ENCODE data around the gene MAST1. TPM values are rescaled to one million over a fixed set of nuclear protein-coding genes. Genes with fewer than 3 reads are reported as not detected.
A peak's percentile ranks its signal among the peaks of the same experiment; 100 is the strongest.

MAST1 gene
- total RNA-seq = not detected

DNA sequence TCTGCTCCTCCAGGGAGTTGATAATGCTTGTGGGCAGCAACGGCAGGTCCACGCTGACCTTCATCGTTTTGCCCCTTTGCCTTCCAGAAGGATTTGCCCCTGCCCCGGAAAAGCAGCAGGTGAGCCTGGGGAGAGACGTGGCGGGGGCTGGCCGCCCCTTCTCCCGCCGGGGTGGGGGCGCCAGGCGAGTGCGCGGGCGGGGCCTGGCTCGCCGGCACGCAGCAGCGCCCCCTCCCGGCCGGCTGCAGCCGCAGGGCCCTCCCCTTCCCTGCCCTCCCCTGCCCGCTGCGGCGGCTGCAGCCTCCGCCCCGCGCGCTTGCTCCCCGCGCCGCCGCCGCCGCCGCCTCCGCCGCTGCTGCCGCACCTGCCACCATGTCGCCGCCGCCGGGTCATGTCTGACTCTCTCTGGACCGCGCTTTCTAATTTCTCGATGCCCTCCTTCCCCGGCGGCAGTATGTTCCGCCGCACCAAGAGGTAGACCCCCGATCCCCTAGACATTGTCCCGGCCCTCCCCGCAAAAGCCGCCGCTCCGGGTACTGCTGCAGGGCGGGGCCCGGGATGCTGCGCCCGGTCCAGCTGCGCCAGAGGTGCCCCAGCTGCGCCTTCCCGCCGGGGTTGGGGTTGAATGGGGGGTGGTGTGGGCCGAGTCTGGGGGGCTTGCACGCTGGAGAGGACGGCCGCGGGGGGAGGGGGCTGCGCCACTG is at the start of gene MAST1:
Gene MAST1, plus strand, starts transcription at position 334 of the 704 bp plus-strand sequence. Its CDS starts 58 bp downstream, at position 392.
- Histone ChIP-seq H3K27ac (ENCODE audit: low read depth, low read length) (no peak within 1 kb of the TSS), H3K4me1 (ENCODE audit: control insufficient read depth in 3 of 3, insufficient read depth in 3 of 3, low read length in 3 of 3) (peaks cover 4 to 9% (median 5%) of the 10 kb centered on the region in 3 donors), H3K36me3 (ENCODE audit: control insufficient read depth in 3 of 3, insufficient read depth in 3 of 3, low read length in 3 of 3) (no peaks in the 10 kb centered on the region), H3K4me3 (ENCODE audit: low read length in 3 of 3) (no peak within 1 kb of the TSS), H3K27me3 (ENCODE audit: control insufficient read depth in 3 of 3, insufficient read depth in 3 of 3, low read length in 3 of 3) (peaks cover 86 to 92% (median 87%) of the 10 kb centered on the region in 3 donors), H3K9me3 (ENCODE audit: control insufficient read depth in 3 of 3, low read length in 3 of 3) (no peaks in the 10 kb centered on the region), H3K9ac (ENCODE audit: low read depth in 1 of 3, low read length in 3 of 3) (no peak within 1 kb of the TSS)

DNA sequence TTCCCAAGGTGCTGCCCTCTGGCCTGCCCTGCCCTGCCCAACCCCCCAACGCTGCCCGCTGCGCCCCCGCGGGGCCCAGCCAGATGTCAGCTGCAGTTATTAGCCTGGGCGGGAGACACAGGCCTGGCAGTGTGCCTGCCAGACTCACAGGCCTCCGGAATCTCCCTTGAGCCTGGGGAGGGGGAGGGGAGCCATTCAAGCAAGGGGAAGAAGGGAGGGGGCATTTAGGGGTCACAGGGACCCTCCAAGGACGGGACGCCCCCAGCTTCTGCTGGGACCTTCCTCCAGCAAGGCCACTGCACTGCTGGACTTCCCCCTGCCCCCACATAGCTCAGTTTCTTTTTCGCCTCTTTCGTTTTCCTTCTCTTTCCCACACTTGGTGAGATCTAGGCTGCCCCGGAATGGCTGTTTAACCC is 49.6 kb upstream of the MAST1 start:
- peaks cover 51 to 61% (median 60%) of the 10 kb centered on the region in 3 donors for H3K4me1 ChIP-seq (ENCODE audit: control insufficient read depth in 3 of 3, insufficient read depth in 3 of 3, low read length in 3 of 3)
- peaks cover 0 to 4% (median 0%) of the 10 kb centered on the region in 3 donors for H3K36me3 ChIP-seq (ENCODE audit: control insufficient read depth in 3 of 3, insufficient read depth in 3 of 3, low read length in 3 of 3)
- H3K9me3 ChIP-seq (ENCODE audit: control insufficient read depth in 3 of 3, low read length in 3 of 3) = no peaks in the 10 kb centered on the region
- peak overlapping the region; percentile 58 to 65 (median 59) for H3K4me3 ChIP-seq (ENCODE audit: low read length in 3 of 3)
- peak overlapping the region; percentile 73 to 99 (median 78) for H3K9ac ChIP-seq (ENCODE audit: low read depth in 1 of 3, low read length in 3 of 3)
- peak overlapping the region; percentile 99 for H3K27ac ChIP-seq (ENCODE audit: low read depth, low read length)
- H3K27me3 ChIP-seq (ENCODE audit: control insufficient read depth in 3 of 3, insufficient read depth in 3 of 3, low read length in 3 of 3) = no peaks in the 10 kb centered on the region

DNA sequence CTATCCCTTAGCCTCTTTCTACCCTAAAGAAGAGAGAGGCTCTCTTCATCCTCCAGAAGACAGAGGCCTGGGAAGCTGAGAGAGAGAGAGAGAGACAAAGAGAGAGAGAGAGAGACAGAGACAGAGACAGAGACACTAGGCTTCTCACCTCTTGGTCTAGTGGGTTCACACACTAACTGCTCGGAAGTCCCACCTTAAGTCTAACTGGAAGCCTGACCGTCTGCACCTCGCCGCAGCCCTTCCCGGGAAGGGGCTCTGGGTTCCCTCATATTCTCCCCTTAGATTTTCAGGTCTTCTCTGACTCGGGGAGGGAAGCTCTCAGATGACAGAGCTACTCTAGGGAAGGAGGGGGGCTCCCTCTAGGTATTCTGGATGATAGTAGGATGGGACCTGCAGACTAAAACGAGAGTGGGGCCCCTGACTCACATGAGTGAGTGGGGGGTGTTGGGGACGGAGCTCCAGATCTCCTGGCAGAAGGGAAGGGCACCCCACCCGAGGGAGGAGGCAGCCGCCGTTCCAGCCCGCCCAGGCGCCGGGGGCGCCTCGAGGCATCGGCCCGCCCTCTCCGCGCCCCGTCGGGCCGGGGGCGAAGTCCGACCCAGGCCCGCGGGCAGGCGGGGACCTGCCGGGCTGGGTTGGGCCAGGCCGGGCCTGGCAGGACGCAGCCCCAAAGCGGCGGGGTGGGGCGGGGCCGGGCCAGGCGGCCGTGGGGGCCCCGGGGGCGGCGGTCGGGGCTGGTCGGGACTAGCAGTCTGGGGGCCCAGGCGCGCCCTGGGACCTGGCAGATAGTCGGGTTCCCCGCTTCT is 49.0 kb upstream of the MAST1 start:
- Histone ChIP-seq H3K27me3 (ENCODE audit: control insufficient read depth in 3 of 3, insufficient read depth in 3 of 3, low read length in 3 of 3) (no peaks in the 10 kb centered on the region), H3K27ac (ENCODE audit: low read depth, low read length) (peak overlapping the region; percentile 99), H3K9me3 (ENCODE audit: control insufficient read depth in 3 of 3, low read length in 3 of 3) (no peaks in the 10 kb centered on the region), H3K4me3 (ENCODE audit: low read length in 3 of 3) (peak overlapping the region; percentile 59 to 93 (median 65)), H3K4me1 (ENCODE audit: control insufficient read depth in 3 of 3, insufficient read depth in 3 of 3, low read length in 3 of 3) (peaks cover 54 to 61% (median 60%) of the 10 kb centered on the region in 3 donors), H3K36me3 (ENCODE audit: control insufficient read depth in 3 of 3, insufficient read depth in 3 of 3, low read length in 3 of 3) (peaks cover 0 to 4% (median 0%) of the 10 kb centered on the region in 3 donors), H3K9ac (ENCODE audit: low read depth in 1 of 3, low read length in 3 of 3) (peak overlapping the region; percentile 73 to 99 (median 78))

DNA sequence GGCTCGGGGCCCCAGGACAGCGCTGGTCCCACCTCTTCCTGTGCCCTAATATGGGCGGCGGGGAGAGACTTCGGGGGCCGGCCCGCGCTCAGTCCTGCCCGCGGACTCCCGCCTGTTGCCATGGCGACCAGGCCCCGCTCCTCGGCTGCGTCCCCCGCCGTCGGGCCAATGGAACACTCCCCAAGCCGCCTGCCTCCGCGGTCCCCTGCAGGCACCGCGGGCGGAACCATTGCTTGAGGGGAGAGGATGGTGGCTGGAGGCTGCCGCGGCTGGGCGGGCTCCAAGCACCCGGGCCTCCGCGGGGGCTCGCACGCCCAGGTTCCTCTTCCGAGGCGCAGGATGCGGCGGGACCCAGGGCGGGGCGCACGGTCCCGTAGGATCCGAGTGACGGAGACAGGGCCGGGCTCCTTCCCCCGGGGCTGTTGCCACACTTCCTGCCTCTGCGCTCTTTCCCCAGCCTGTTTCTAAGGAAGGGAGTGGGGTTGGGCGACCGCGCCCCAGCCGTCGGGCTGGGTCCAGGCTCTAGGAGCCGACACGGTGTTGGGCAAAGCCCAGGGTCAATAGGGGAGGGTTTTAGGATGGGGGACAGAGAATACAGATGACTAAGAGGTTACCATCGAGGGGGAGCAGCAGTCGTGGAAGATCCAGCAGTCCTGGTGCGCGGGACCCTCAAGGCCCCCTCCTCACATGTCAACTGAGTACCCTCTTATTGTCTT is 48.3 kb upstream of the MAST1 start:
- Histone ChIP-seq H3K36me3 (ENCODE audit: control insufficient read depth in 3 of 3, insufficient read depth in 3 of 3, low read length in 3 of 3) (peaks cover 0 to 4% (median 0%) of the 10 kb centered on the region in 3 donors), H3K27me3 (ENCODE audit: control insufficient read depth in 3 of 3, insufficient read depth in 3 of 3, low read length in 3 of 3) (no peaks in the 10 kb centered on the region), H3K27ac (ENCODE audit: low read depth, low read length) (peak overlapping the region; percentile 99), H3K9me3 (ENCODE audit: control insufficient read depth in 3 of 3, low read length in 3 of 3) (no peaks in the 10 kb centered on the region), H3K9ac (ENCODE audit: low read depth in 1 of 3, low read length in 3 of 3) (peak overlapping the region; percentile 96 to 99 (median 98)), H3K4me3 (ENCODE audit: low read length in 3 of 3) (peak overlapping the region; percentile 82 to 98 (median 93)), H3K4me1 (ENCODE audit: control insufficient read depth in 3 of 3, insufficient read depth in 3 of 3, low read length in 3 of 3) (peaks cover 53 to 60% (median 55%) of the 10 kb centered on the region in 3 donors)

DNA sequence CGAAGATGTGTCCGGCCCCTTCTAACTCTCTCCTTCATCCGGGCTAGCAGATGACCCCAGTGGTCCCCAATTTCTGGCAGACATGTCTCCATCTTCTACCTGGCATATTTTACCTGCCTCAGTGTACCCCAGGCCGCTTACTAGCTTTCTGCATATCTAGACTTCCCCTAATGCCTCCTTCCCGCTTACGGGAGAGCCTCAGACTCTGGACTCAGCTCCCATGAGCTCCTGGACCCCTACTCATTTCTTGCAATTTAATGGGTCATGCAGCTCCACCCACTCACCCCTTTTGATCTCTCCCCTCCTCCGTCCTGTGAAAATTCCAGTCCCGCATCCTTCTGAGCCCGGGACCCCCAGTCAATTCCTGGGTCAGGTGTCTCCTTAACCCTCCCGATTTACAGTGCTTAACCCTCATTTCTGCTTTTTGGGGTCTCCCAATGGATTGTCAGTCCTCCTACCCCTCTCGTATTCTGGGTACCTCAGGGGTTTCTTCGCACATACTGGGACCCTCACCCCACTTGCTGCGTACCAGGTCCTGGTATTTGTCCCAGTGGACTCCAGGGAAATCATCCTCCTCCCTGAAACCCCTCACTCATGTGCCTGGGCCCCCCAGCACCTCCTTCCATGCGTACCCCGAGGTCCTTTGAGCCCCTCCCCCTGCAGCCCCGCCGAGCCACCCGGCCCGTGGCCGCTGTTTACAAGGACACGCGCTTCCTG is 47.5 kb upstream of the MAST1 start:
- peak overlapping the region; percentile 82 to 98 (median 93) for H3K4me3 ChIP-seq (ENCODE audit: low read length in 3 of 3)
- no peaks in the 10 kb centered on the region for H3K27me3 ChIP-seq (ENCODE audit: control insufficient read depth in 3 of 3, insufficient read depth in 3 of 3, low read length in 3 of 3)
- peaks cover 0 to 4% (median 0%) of the 10 kb centered on the region in 3 donors for H3K36me3 ChIP-seq (ENCODE audit: control insufficient read depth in 3 of 3, insufficient read depth in 3 of 3, low read length in 3 of 3)
- H3K27ac ChIP-seq (ENCODE audit: low read depth, low read length) = peak overlapping the region; percentile 99
- no peaks in the 10 kb centered on the region for H3K9me3 ChIP-seq (ENCODE audit: control insufficient read depth in 3 of 3, low read length in 3 of 3)
- peak overlapping the region; percentile 96 to 99 (median 98) for H3K9ac ChIP-seq (ENCODE audit: low read depth in 1 of 3, low read length in 3 of 3)
- peaks cover 49 to 54% (median 49%) of the 10 kb centered on the region in 3 donors for H3K4me1 ChIP-seq (ENCODE audit: control insufficient read depth in 3 of 3, insufficient read depth in 3 of 3, low read length in 3 of 3)

DNA sequence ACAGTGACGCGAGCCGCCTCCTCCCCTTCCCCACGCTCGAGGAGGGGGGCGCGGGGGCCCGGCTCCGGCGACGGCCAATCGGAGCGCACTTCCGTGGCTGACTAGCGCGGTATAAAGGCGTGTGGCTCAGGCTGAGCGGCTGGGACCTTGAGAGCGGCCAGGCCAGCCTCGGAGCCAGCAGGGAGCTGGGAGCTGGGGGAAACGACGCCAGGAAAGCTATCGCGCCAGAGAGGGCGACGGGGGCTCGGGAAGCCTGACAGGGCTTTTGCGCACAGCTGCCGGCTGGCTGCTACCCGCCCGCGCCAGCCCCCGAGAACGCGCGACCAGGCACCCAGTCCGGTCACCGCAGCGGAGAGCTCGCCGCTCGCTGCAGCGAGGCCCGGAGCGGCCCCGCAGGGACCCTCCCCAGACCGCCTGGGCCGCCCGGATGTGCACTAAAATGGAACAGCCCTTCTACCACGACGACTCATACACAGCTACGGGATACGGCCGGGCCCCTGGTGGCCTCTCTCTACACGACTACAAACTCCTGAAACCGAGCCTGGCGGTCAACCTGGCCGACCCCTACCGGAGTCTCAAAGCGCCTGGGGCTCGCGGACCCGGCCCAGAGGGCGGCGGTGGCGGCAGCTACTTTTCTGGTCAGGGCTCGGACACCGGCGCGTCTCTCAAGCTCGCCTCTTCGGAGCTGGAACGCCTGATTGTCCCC is 46.8 kb upstream of the MAST1 start, which contains the start of gene JUNB:
Gene JUNB, plus strand, starts transcription at position 142 of the 706 bp plus-strand sequence. Its CDS starts 286 bp downstream, at position 428.
- H3K4me1 ChIP-seq (ENCODE audit: control insufficient read depth in 3 of 3, insufficient read depth in 3 of 3, low read length in 3 of 3) = peaks cover 48 to 54% (median 49%) of the 10 kb centered on the region in 3 donors
- H3K9me3 ChIP-seq (ENCODE audit: control insufficient read depth in 3 of 3, low read length in 3 of 3) = no peaks in the 10 kb centered on the region
- peak within 1 kb of the TSS; percentile 93 to 98 (median 93) for H3K4me3 ChIP-seq (ENCODE audit: low read length in 3 of 3)
- H3K27me3 ChIP-seq (ENCODE audit: control insufficient read depth in 3 of 3, insufficient read depth in 3 of 3, low read length in 3 of 3) = no peaks in the 10 kb centered on the region
- peak within 1 kb of the TSS; percentile 99 for H3K27ac ChIP-seq (ENCODE audit: low read depth, low read length)
- peaks cover 0 to 4% (median under 1%) of the 10 kb centered on the region in 3 donors for H3K36me3 ChIP-seq (ENCODE audit: control insufficient read depth in 3 of 3, insufficient read depth in 3 of 3, low read length in 3 of 3)
- peak within 1 kb of the TSS; percentile 96 to 99 (median 98) for H3K9ac ChIP-seq (ENCODE audit: low read depth in 1 of 3, low read length in 3 of 3)

DNA sequence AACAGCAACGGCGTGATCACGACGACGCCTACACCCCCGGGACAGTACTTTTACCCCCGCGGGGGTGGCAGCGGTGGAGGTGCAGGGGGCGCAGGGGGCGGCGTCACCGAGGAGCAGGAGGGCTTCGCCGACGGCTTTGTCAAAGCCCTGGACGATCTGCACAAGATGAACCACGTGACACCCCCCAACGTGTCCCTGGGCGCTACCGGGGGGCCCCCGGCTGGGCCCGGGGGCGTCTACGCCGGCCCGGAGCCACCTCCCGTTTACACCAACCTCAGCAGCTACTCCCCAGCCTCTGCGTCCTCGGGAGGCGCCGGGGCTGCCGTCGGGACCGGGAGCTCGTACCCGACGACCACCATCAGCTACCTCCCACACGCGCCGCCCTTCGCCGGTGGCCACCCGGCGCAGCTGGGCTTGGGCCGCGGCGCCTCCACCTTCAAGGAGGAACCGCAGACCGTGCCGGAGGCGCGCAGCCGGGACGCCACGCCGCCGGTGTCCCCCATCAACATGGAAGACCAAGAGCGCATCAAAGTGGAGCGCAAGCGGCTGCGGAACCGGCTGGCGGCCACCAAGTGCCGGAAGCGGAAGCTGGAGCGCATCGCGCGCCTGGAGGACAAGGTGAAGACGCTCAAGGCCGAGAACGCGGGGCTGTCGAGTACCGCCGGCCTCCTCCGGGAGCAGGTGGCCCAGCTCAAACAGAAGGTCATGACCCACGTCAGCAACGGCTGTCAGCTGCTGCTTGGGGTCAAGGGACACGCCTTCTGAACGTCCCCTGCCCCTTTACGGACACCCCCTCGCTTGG is 46.1 kb upstream of the MAST1 start:
- no peaks in the 10 kb centered on the region for H3K27me3 ChIP-seq (ENCODE audit: control insufficient read depth in 3 of 3, insufficient read depth in 3 of 3, low read length in 3 of 3)
- H3K36me3 ChIP-seq (ENCODE audit: control insufficient read depth in 3 of 3, insufficient read depth in 3 of 3, low read length in 3 of 3) = peaks cover 2 to 9% (median 8%) of the 10 kb centered on the region in 3 donors
- peaks cover 45 to 53% (median 46%) of the 10 kb centered on the region in 3 donors for H3K4me1 ChIP-seq (ENCODE audit: control insufficient read depth in 3 of 3, insufficient read depth in 3 of 3, low read length in 3 of 3)

DNA sequence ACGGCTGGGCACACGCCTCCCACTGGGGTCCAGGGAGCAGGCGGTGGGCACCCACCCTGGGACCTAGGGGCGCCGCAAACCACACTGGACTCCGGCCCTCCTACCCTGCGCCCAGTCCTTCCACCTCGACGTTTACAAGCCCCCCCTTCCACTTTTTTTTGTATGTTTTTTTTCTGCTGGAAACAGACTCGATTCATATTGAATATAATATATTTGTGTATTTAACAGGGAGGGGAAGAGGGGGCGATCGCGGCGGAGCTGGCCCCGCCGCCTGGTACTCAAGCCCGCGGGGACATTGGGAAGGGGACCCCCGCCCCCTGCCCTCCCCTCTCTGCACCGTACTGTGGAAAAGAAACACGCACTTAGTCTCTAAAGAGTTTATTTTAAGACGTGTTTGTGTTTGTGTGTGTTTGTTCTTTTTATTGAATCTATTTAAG is 45.4 kb upstream of the MAST1 start:
- Histone ChIP-seq H3K4me3 (ENCODE audit: low read length in 3 of 3) (peak overlapping the region; percentile 93 to 98 (median 93)), H3K27me3 (ENCODE audit: control insufficient read depth in 3 of 3, insufficient read depth in 3 of 3, low read length in 3 of 3) (no peaks in the 10 kb centered on the region), H3K9me3 (ENCODE audit: control insufficient read depth in 3 of 3, low read length in 3 of 3) (no peaks in the 10 kb centered on the region), H3K36me3 (ENCODE audit: control insufficient read depth in 3 of 3, insufficient read depth in 3 of 3, low read length in 3 of 3) (peaks cover 2 to 9% (median 8%) of the 10 kb centered on the region in 3 donors), H3K9ac (ENCODE audit: low read depth in 1 of 3, low read length in 3 of 3) (peak overlapping the region; percentile 95 to 99 (median 98)), H3K4me1 (ENCODE audit: control insufficient read depth in 3 of 3, insufficient read depth in 3 of 3, low read length in 3 of 3) (peaks cover 44 to 51% (median 45%) of the 10 kb centered on the region in 3 donors), H3K27ac (ENCODE audit: low read depth, low read length) (peak overlapping the region; percentile 99)

More for the DNA sequence above, 46.1 kb upstream of the MAST1 start:
- peak overlapping the region; percentile 99 for H3K27ac ChIP-seq (ENCODE audit: low read depth, low read length)
- no peaks in the 10 kb centered on the region for H3K9me3 ChIP-seq (ENCODE audit: control insufficient read depth in 3 of 3, low read length in 3 of 3)
- H3K9ac ChIP-seq (ENCODE audit: low read depth in 1 of 3, low read length in 3 of 3) = peak overlapping the region; percentile 95 to 99 (median 98)
- H3K4me3 ChIP-seq (ENCODE audit: low read length in 3 of 3) = peak overlapping the region; percentile 93 to 98 (median 93)
